ELR (cell line): ENCODE measurements around the gene TFPI2.
"Not testable (repeated sequence)": the region's sequence is repeated elsewhere in the genome, so short reads cannot be mapped to it uniquely, and the experiment has no call there.

ENCODE experiments used
- DNase-seq: peaks from one replicate; pipeline ENCODE4 v3.0.0-alpha.2; 2015; ENCODE audit warnings: low read depth

The TFPI2 gene, protein sequence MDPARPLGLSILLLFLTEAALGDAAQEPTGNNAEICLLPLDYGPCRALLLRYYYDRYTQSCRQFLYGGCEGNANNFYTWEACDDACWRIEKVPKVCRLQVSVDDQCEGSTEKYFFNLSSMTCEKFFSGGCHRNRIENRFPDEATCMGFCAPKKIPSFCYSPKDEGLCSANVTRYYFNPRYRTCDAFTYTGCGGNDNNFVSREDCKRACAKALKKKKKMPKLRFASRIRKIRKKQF

GRCh38 chr7:93890464-93891068 is at the start of gene TFPI2:
Gene TFPI2, minus strand, starts transcription at chr7:93890753. Its CDS starts 75 bp downstream, at chr7:93890678.
- DNase-seq: peak; percentile 87

GRCh38 chr7:93938293-93938692 is 47.7 kb upstream of the TFPI2 start:
- DNase-seq: peak; percentile 32

- no peak for DNase-seq
Measured at GRCh38 chr7:93937818-93938217, 47.3 kb upstream of the TFPI2 start.

DNA sequence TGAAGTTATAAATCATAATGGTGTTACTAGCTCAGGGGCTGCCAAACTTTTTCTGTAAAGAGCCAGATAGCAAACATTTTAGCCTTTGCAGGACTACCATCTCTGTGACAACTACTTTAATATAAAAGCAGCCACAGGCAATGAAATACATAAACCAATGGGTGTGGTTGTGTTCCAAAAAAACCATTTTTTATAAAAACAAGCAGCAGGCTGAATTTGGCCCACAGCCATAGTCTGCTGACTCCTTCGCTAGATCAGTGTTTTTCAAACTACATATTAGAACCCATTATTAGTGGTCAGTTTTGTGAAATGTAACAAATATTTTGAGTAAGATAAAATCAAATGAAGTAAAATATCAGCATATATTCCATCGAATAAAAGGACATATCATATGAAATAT is 44.5 kb upstream of the TFPI2 start:
- no peak for DNase-seq

- no peak for DNase-seq
Measured at GRCh38 chr7:93933156-93933555, 42.6 kb upstream of the TFPI2 start.

- DNase-seq: no peak
Measured at GRCh38 chr7:93931655-93932054, 41.1 kb upstream of the TFPI2 start.

DNA sequence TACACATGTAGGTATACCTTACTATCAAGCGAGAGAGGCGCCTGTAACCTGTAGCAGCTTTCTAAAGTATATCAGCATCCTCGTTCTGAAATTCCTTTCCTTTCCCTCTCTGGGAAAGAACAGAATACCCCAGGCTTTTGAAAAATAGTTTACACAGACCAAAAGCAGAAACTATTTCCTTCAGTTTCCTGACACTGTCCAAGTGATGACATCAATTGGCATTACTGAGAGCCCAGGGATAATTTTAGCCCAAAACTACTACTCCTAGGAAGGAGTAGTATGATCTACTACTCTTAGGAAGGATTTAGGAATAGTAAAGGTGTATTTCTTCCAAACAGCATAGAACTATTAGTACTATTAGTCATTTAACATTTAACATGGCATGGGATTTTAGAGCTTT is 37.0 kb upstream of the TFPI2 start:
- no peak for DNase-seq

DNA sequence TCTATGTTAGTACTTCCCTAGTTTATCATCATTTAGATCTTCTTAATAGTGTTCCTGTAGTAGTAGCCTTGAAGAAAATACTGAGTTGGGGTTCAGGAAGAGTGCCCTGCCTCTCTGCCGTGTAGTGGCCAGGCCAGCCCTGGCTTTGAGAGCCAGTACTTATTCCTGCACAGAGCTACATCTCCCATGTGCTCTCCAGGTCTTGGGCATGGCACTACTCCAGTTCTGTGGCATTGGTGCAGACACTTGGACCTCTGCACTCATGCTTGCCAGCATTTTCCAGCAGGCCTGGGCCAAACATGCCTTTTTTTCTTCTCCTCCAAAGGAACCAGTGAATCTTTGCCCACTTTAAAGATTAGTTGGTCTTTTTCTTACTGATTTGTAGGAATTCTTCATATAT is 36.2 kb upstream of the TFPI2 start:
- no peak for DNase-seq

DNA sequence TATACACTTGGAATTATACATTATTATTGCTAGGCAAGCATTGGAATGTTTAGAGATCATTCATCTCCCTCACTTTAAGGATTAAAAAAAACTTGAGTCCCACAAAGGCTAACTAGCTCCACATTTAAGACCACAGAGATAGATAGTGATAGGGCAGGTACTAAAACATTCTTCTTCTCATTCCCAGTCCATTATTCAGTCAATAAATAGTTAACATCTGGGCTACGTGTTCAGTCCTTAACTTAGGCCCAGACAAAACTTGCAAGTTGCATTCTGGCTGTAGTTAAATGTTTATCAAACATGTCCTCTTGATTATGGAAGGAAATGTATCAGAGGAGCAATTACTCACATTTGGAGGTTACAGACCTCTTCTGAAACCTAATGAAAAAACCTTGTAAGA is 33.4 kb upstream of the TFPI2 start:
- peak; percentile 36 for DNase-seq

GRCh38 chr7:93923296-93923695 is 32.7 kb upstream of the TFPI2 start:
- DNase-seq: peak; percentile 30

DNA sequence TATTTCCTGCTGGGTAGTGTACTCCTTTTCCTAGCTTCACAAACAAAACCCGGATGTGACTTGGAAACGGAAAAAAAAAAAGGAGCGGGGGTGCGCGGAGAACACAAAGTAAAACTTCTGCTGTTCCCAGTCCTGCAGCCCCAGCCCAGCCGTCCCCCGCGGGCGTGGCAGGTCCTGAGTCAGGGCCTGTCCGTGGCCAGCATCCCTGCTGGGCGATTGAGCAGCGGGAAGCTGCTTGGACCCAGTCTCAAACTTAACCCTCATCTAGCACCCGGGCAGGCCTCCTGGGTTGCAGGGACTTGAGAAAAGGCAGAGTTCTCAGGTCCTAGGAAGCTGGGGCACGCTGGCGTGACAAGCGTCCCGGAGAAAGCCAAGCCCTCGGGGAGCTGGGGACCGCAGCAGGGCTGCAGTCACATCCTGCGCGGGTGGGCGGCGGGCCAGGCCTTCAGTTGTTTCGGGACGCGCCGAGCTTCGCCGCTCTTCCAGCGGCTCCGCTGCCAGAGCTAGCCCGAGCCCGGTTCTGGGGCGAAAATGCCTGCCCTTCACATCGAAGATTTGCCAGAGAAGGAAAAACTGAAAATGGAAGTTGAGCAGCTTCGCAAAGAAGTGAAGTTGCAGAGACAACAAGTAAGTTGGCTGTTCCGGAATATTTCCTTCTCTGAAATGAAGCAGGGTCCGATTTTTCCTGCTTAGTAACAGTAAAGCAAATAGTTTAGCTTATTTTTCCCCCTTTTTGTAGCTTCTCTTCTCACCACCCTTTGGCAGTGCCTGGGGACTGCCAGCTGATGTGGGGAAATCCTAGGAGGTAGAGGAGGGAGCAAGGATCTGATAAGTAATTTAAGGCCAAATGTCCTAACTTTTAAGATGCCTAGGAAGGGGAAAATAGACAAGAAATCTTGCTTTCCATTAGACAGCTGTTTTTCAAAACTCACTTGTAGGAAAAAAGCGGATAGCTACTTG is 31.3 kb upstream of the TFPI2 start, which contains the start of gene GNG11:
TSS of gene GNG11 (plus strand) at position 129 of the 960 bp plus-strand sequence. CDS start at position 532, 403 bp downstream.
- peak; percentile 86 for DNase-seq

GRCh38 chr7:93921186-93921585 is 30.6 kb upstream of the TFPI2 start:
- peak; percentile 24 for DNase-seq

DNA sequence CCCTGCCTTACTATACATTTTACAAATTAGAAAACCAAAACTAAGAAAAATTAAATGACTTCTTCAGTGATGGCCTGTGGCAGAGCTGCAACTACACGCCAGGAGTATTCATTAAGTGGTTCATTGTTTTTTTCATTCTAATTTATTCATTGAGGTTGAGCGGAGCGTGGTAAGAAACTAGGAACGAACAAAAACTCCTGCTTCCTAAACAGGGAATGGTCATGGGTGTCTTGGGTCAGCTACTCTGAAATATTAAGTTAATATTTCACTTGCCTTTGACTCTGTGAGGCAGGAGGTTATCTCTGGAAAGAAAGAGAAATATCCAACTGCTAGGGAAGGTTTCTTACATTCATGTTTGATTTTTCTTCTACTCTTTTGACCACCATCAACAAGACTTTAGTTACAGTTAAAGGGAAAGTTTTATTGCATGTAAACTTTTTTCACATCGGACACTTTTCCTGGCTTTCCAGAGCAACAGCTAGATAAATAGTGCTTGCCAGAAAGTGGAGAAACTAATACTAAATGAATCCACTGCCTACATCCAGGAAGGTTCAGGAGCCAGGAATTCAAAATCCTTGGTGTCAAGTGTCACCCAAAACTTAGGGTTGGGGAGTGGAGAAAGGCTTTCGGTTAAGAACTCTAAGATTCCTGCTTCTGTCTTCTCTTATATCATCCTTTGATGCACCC is 30.1 kb upstream of the TFPI2 start:
- peak; percentile 13 for DNase-seq

GRCh38 chr7:93916315-93916714 is 25.8 kb upstream of the TFPI2 start:
- DNase-seq: not testable (repeated sequence)

GRCh38 chr7:93915888-93916287 is 25.3 kb upstream of the TFPI2 start:
- not testable (repeated sequence) for DNase-seq

DNA sequence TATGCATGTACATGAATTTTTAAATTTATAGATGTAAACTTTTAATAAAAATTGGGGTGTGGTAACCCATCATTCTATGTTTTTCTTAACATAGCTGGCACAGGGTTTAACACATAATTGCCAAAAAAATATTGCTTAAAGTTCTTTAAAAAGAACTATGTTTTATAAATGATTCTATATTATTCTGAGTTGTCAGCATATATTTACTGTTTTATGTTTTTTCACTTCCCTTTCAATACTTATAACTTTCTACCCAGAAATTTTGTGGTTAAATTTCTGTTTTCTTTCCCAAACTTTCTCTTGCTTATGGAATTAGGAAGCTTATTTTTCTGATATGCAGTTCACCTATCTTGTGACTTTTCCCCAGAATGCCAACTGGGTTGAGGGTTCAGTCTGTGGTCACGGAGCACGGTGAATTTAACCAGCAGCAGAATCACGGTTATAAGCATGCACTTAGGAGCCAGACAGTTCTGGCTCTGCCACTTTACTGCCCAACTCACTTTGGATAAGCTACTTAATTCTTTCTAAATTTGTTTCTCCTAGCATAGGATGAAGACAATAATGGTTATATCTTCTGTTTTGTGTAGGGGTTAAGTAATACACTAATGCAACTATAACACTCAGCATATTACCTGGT is 24.8 kb upstream of the TFPI2 start:
- DNase-seq: not testable (repeated sequence)

- DNase-seq: peak; percentile 80
Measured at GRCh38 chr7:93914581-93915066, 24.1 kb upstream of the TFPI2 start.

DNA sequence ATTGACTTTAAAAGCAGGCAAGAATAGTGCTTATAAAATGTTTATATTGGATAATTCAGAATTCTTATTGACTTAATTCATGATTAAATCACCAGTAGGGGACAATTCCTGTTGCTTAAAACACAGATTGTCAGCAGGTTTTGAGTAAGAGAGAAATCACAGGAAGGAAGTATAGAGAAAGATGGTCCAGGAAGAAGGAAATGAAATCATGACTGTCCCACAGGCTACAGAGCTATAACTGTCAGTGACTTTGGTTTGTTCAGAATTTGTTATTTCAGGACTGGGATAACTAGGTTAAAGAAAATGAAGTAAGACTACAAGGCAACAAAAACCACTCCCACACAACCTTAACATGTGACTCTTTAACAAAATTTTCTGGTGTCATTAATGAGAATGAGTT is 22.6 kb upstream of the TFPI2 start:
- no peak for DNase-seq

GRCh38 chr7:93911661-93912060 is 21.1 kb upstream of the TFPI2 start:
- peak; percentile 30 for DNase-seq

DNA sequence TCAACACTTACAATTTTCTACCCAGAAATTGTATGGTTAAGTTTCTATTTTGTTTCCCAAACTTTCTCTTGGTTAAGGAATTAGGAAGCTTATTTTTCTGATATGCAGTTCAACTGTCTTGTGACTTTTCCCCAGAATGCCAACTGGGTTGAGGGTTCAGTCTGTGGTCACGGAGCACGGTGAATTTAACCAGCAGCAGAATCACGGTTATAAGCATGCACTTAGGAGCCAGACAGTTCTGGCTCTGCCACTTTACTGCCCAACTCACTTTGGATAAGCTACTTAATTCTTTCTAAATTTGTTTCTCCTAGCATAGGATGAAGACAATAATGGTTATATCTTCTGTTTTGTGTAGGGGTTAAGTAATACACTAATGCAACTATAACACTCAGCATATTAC is 20.7 kb upstream of the TFPI2 start:
- DNase-seq: not testable (repeated sequence)
